OCI-M2 (cell line): ENCODE measurements around the gene COQ10B.
A peak's percentile ranks its signal among the peaks of the same experiment; 100 is the strongest.
"Not testable (repeated sequence)": the region's sequence is repeated elsewhere in the genome, so short reads cannot be mapped to it uniquely, and the experiment has no call there.

Experiments
- DNase-seq: peaks from one replicate; lab custom pipeline; 2025; ENCODE audit not compliant: unreplicated experiment; lab: John Stamatoyannopoulos, UW

Gene COQ10B

GRCh38 chr2:197453123-197453913 lies at the start of gene COQ10B:
TSS of gene COQ10B (plus strand) at chr2:197453552. CDS start at chr2:197453561, 9 bp downstream.
- DNase-seq: peak; percentile 95

GRCh38 chr2:197405582-197405981 lies 47.8 kb upstream of the COQ10B start:
- DNase-seq: no peak

GRCh38 chr2:197414039-197414438 lies 39.3 kb upstream of the COQ10B start:
- no peak for DNase-seq

- no peak for DNase-seq
Measured at GRCh38 chr2:197414515-197414914, 38.8 kb upstream of the COQ10B start.

- DNase-seq: no peak
Measured at GRCh38 chr2:197416268-197416667, 37.1 kb upstream of the COQ10B start.

GRCh38 chr2:197419438-197419837 lies 33.9 kb upstream of the COQ10B start:
- no peak for DNase-seq

- DNase-seq: no peak
Measured at GRCh38 chr2:197423307-197423706, 30.0 kb upstream of the COQ10B start.

GRCh38 chr2:197425550-197425949 lies 27.8 kb upstream of the COQ10B start:
- DNase-seq: no peak

- no peak for DNase-seq
Measured at GRCh38 chr2:197426723-197427603, 26.4 kb upstream of the COQ10B start.

- no peak for DNase-seq
Measured at GRCh38 chr2:197427986-197428385, 25.4 kb upstream of the COQ10B start.

GRCh38 chr2:197431858-197432257 lies 21.5 kb upstream of the COQ10B start:
- no peak for DNase-seq

- DNase-seq: not testable (repeated sequence)
Measured at GRCh38 chr2:197432527-197432926, 20.8 kb upstream of the COQ10B start.

- no peak for DNase-seq
Measured at GRCh38 chr2:197433780-197434438, 19.4 kb upstream of the COQ10B start.

GRCh38 chr2:197434541-197435513 lies 18.5 kb upstream of the COQ10B start, which contains the start of gene SF3B1:
TSS of gene SF3B1 (minus strand) at chr2:197435028. CDS start at chr2:197434999, 29 bp downstream.
- DNase-seq: peak; percentile 69

GRCh38 chr2:197435598-197436420 lies 17.5 kb upstream of the COQ10B start:
- no peak for DNase-seq

- DNase-seq: no peak
Measured at GRCh38 chr2:197437380-197437779, 16.0 kb upstream of the COQ10B start.

- DNase-seq: no peak
Measured at GRCh38 chr2:197442857-197443256, 10.5 kb upstream of the COQ10B start.

- DNase-seq: no peak
Measured at GRCh38 chr2:197445746-197446145, 7.6 kb upstream of the COQ10B start.

- DNase-seq: no peak
Measured at GRCh38 chr2:197446844-197447243, 6.5 kb upstream of the COQ10B start.
